Fibroblast of pulmonary artery (primary cell): ENCODE data around the gene CSNK1G1.

Source experiments
- DNase-seq: peaks from one replicate; pipeline ENCODE4 v3.0.0-alpha.2; 2010; ENCODE audit warnings: low read depth
- H3K4me3 ChIP-seq: replicated peaks from 2 replicates; pipeline ENCODE4 v1.5.1; 2011; ENCODE audit warnings: low read depth, mild to moderate bottlenecking, control low read depth, low read length, moderate library complexity
- CTCF ChIP-seq: IDR thresholded peaks from 2 replicates; pipeline ENCODE4 v1.5.1; 2011; ENCODE audit warnings: mild to moderate bottlenecking, control low read depth, low read length, inconsistent platforms; ENCODE audit errors: missing control alignments

The CSNK1G1 gene

GRCh38 chr15:64148168-64148567, 207.8 kb downstream of the CSNK1G1 start:
- H3K4me3 ChIP-seq, result no peak overlapping the region
- DNase-seq, result no peak
- no peak for TF ChIP-seq CTCF

- no peak for TF ChIP-seq CTCF
- DNase-seq, result no peak
These were observed 208.9 kb downstream of the CSNK1G1 start for GRCh38 chr15:64146885-64147681.

GRCh38 chr15:64146520-64146884, 209.5 kb downstream of the CSNK1G1 start:
- TF ChIP-seq CTCF, result no peak
- H3K4me3 ChIP-seq, result no peak overlapping the region
- DNase-seq, result no peak

More at GRCh38 chr15:64146885-64147681, 208.9 kb downstream of the CSNK1G1 start:
- no peak overlapping the region for H3K4me3 ChIP-seq

DNA sequence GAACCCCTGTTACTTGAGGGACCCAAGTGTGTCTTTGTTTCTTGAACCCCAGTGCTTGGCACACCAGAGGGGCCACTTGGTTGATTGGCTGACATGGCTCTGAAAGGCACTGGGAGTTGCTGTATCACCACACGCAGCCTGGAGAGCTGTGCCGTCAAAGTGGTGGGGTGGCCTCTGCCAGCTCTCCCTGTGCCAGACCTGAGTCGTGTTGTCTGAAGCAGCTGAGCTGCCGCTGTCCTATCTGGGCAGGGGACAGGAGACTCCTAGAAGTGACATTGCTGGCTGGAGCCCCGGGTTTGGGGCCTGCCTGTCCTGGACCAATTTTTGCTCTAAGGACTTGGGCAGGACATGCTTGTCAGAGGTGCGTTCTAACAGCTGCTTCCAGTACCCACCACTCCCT, 209.9 kb downstream of the CSNK1G1 start:
- no peak overlapping the region for H3K4me3 ChIP-seq
- no peak for TF ChIP-seq CTCF
- no peak for DNase-seq

- no peak overlapping the region for H3K4me3 ChIP-seq
- no peak for DNase-seq
- no peak for TF ChIP-seq CTCF
These were observed 211.2 kb downstream of the CSNK1G1 start for GRCh38 chr15:64144565-64145281.

- no peak overlapping the region for H3K4me3 ChIP-seq
- no peak for DNase-seq
- TF ChIP-seq CTCF, result no peak
These were observed 211.8 kb downstream of the CSNK1G1 start for GRCh38 chr15:64144192-64144564.
